ENCODE measurements around the gene PLEK. TPM values are rescaled to one million over a fixed set of nuclear protein-coding genes. Genes with fewer than 3 reads are reported as not detected.

Gene PLEK
- total and polyA plus RNA-seq, 9 of the 15 experiments (the other 6 are each of a cell fraction or from before 2014, with no cell fraction given): 0.14 to 1.2 (median 0.36) TPM

- peak; percentile 62; the same call in 1 of the 2 replicates for TF ChIP-seq KLF13 (tag; IDR thresholded peaks at IDR 0.05; ENCODE audit: borderline replicate concordance, low read depth)
- TF ChIP-seq RNF2 (IDR thresholded peaks at IDR 0.05): peak; percentile 67; the same call in 1 of the 2 replicates
- TF ChIP-seq KHSRP (IDR thresholded peaks at IDR 0.05): no peak
- TF ChIP-seq ZNF134 (CRISPR knock-in tag; conservative IDR thresholded peaks at IDR 0.05): no peak
- no peak for TF ChIP-seq PRDM10 (IDR thresholded peaks at IDR 0.05; ENCODE audit: partially characterized antibody)
- peak; percentile 67 for TF ChIP-seq SMAD4 (CRISPR knock-in tag; conservative IDR thresholded peaks at IDR 0.05)
- TF ChIP-seq ARHGAP35 (IDR thresholded peaks at IDR 0.05; ENCODE audit: partially characterized antibody): no peak
- TF ChIP-seq RBM15 (IDR thresholded peaks at IDR 0.05; ENCODE audit: insufficient read depth, low read length): no peak
- peak; percentile 75; the same call in 1 of the 2 replicates for TF ChIP-seq CTBP1 (IDR thresholded peaks at IDR 0.05; ENCODE audit: borderline replicate concordance)
- 0 out of 2 replicates have a peak, but pooled peaks have one; percentile 45 for TF ChIP-seq CREB3 (tag; conservative IDR thresholded peaks at IDR 0.05; ENCODE audit: low read depth)
- TF ChIP-seq ZZZ3 (IDR thresholded peaks at IDR 0.05): no peak
- no peak for TF ChIP-seq ZNF3 (CRISPR knock-in tag; IDR thresholded peaks at IDR 0.05)
- TF ChIP-seq RERE (CRISPR knock-in tag; IDR thresholded peaks at IDR 0.05; ENCODE audit: borderline replicate concordance): no peak
- TF ChIP-seq ZNF41 (CRISPR knock-in tag; conservative IDR thresholded peaks at IDR 0.05): peak; percentile 37; the same call in 1 of the 2 replicates
- TF ChIP-seq ZNF212 (CRISPR knock-in tag; IDR thresholded peaks at IDR 0.05): no peak
- no peak for TF ChIP-seq ASH1L (IDR thresholded peaks at IDR 0.05; ENCODE audit: borderline replicate concordance, low read depth, partially characterized antibody)
- no peak for TF ChIP-seq NR4A1 (CRISPR knock-in tag; IDR thresholded peaks at IDR 0.05)
- TF ChIP-seq NR4A1 (tag; IDR thresholded peaks at IDR 0.05): peak; percentile 66
- TF ChIP-seq ELF1 (tag; IDR thresholded peaks at IDR 0.05): no peak
Observed at GRCh38 chr2:68362069-68362468, 3.0 kb upstream of the PLEK start (continued).
